ENCODE results near the gene CLDN5.
"Not testable (repeated sequence)": the region's sequence is repeated elsewhere in the genome, so short reads cannot be mapped to it uniquely, and the experiment has no call there.

Gene CLDN5

DNA sequence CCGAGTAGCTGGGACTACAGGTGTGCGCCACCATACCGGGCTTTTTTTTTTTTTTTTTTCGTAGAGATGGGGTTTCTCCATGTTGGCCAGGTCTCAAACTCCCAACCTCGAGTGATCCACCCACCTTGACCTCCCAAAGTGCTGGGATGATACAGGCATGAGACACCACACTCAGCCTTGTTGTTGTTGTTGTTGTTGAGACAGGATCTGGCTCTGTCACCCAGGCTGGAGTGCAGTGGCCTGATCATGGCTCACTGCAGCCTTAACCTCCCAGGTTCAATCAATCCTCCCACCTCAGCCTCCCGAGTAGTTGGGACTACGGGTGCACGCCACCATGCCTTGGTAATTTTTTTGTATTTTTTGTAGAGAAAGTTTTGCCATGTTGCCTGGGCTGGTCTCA, 23.4 kb upstream of the CLDN5 start:
- DNase-seq = no peak

DNA sequence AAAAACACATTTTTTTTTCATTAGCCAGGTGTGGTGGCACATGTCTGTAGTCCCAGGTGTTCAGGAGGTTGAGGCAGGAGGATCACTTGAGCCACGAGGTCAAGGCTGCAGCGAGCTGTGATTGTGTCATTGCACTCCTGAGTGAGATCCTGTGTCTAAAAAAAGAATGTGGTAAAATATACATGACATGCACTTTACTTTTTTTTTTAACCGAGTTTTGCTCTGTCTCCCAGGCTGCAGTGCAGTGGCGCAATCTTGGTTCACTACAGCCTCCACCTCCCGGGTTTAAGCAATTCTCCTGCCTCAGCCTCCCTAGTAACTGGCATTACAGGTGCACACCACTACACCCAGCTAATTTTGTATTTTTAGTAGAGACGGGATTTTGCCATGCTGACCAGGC, 22.5 kb upstream of the CLDN5 start:
- DNase-seq = no peak

DNA sequence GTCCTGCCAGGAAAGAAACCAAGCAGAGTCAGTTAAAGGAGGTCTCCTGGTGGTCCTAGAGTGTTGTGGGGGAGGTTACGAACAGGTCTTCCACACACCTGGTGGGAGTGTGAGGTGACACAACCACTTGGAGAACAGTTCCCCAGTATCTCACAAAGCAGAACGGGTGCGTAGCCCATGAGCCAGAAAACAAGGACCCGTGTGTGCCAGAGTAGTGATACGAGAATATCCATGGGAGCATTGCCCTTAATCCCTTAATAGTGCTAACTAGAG, 21.7 kb upstream of the CLDN5 start:
- DNase-seq = no peak

DNA sequence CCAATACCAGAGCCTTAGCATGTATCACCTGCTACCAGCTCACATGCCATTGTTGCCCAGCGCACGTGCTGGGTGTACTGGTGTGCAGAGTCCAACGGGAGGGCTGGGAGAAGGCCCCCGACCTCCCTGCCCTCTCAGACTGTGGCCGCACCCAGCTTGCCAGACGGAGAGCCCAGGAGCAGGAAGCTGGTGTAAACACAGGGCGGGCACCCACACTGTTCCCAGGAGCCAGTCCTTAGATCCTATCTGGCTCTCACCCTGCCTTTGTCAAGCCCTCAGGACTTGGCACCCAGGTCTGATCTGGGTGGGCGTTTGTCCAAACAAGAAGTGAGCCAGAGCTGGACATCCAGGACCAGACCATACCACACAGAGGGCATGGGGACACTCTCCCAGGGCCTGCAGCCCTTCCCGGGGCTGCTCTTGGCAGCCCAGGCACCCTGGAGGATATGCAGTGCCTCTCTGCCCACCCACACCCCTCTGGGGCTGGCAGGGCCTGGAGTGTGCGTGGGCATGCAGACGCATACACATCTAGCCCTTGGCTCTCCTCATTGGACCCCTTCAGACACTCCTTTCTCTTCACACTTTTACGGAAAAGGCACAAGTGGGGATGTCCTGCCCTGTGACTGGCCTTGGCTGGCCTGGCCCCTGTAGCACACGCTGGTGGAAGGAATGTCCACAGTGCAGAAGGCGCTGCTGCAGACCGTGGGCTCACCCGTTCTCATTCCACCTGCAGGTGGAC, 19.9 kb upstream of the CLDN5 start:
- no peak for DNase-seq

- DNase-seq = no peak
Observed at GRCh38 chr22:19540394-19540793, 16.2 kb upstream of the CLDN5 start.

GRCh38 chr22:19537941-19538488, 13.8 kb upstream of the CLDN5 start:
- no peak for DNase-seq

DNA sequence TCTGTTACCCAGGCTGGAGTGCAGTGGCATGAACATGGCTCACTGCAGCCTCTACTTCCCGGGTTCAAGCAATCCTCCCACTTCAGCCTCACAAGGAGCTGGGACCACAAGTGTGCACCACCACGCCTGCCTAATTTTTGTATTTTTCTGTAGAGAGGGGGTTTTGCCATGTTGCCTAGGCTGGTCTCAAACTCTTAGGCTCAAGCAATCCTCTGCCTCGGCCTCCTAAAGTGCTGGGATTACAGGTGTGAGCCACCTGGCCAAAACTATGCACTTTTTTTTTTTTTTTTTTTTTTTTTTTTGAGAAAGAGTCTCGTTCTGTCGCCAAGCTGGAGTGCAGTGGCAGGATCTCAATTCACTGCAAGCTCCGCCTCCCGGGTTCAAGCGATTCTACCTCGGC, 12.4 kb upstream of the CLDN5 start:
- no peak for DNase-seq

- DNase-seq = no peak
Observed at GRCh38 chr22:19535001-19535400, 10.8 kb upstream of the CLDN5 start.

GRCh38 chr22:19533857-19534256, 9.6 kb upstream of the CLDN5 start:
- DNase-seq = no peak

DNA sequence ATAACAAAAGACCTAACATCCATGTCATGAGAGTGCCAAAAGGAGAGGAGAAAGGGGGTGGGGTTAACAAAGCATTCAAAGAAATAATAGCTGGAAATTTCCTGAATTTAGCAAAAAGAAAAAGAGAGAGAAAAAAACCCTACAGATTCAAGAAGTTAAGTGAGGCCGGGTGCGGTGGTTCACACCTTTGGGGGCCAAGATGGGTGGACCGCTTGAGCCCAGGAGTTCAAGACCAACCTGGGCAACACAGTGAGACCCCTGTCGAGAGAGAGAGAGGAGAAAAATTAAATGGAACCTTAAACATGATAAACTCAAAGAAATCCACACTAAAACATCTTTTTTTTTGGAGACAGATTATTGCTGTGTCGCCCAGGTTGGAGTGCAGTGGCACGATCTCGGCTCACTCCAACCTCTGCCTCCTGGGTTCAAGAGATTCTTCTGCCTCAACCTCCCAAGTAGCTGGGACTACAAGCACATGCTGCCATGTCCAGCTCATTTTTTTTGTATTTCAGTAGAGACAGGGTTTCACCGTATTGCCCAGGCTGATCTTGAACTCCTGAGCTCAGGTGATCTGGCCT, 8.9 kb upstream of the CLDN5 start:
- DNase-seq = no peak

DNA sequence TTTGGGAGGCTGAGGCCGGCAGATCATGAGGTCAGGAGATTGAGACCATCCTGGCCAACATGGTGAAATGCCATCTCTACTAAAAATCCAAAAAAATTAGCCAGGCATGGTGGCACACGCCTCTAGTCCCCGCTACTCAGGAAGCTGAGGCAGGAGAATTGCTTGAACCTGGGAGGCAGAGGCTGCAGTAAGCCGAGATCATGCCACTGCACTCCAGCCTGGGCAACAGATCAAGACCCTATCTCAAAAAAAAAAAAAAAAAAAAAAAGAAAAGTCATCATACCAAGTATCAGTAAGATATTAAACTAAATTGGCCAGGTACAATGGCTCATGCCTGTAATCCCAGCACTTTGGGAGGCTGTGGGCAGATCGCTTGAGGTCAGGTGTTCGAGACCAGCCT, 7.1 kb upstream of the CLDN5 start:
- not testable (repeated sequence) for DNase-seq

DNA sequence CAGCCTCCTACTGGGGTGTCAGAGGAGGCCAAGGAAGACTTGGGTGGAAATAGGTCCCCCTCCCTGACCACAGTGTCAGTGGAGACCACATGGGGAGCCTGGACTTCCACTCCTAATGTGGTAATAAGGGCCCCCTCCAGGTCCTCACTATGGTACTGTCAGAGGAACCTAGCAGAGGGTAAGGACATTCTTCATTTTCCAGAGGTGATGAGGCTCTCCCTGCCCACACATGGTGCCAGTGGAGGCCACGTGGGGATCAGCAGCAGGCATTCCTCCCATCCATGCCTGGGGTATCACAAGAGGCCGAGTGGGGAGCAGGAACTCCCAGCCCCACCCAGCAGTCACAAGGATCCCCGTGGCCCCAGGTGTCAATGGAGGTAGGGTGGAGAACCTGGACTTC, 6.5 kb upstream of the CLDN5 start:
- DNase-seq = no peak

GRCh38 chr22:19529811-19530210, 5.6 kb upstream of the CLDN5 start:
- DNase-seq = no peak

- DNase-seq = no peak
Observed at GRCh38 chr22:19527861-19528417, 3.7 kb upstream of the CLDN5 start.

DNA sequence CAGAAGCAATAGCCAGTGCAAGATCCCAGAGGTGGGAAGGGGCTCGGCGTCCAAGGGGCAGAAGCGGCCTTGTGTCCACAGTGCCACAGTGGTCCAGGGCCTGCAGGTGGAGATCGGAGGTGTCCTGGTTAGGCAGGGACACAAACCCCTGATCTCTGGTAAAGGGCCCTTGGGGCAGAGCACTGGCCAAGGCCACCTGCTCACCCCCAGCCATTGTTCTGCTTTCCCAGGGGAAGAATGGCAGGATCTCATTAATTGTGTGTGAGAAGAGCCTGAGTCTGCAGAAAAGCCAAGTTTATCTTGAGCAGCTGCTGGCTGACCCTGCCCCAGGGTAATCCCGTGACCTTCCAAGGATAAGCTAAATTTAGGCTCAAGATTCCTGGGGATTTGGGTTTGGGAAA, 3.1 kb upstream of the CLDN5 start:
- no peak for DNase-seq

- no peak for DNase-seq
Observed at GRCh38 chr22:19526702-19527111, 2.5 kb upstream of the CLDN5 start.

GRCh38 chr22:19526076-19526701, 2.0 kb upstream of the CLDN5 start:
- no peak for DNase-seq

GRCh38 chr22:19525666-19526065, 1.5 kb upstream of the CLDN5 start:
- no peak for DNase-seq

DNA sequence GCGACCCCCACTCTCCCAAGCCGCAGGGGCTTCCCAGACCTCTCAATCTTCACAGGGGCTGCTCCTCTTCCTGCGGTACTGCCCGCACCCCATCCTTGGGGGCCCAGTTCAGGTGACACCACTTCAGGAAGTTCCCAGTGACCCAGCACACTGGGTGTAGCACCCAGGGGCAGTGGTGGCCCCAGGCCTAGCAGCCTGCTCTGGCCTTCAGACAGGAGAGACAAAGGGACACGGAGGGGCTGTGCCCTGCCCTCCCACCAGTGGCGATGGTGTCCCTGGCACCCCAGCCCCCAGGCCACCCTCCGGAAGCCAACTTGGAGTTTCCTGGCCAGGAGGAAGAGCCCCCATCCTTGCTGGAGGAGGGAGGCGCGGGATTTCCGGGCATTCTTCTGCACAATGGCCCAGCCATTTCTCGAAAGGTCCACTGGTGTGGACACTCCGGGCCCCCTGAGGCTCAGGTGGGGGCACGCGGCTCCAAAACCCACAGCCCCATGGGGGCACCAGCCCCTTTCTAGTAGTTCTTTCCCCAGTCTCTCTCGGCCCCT, 978 bp upstream of the CLDN5 start:
- DNase-seq = no peak

GRCh38 chr22:19523240-19524169, 705 bp downstream of the CLDN5 start:
- no peak for DNase-seq

- no peak for DNase-seq
Observed at GRCh38 chr22:19522881-19523239, 1.4 kb downstream of the CLDN5 start.

- DNase-seq = peak; percentile 90
Observed at GRCh38 chr22:19522190-19522880, 1.9 kb downstream of the CLDN5 start.
